Measurements from ENCODE around the gene ACIN1.

Gene ACIN1

DNA sequence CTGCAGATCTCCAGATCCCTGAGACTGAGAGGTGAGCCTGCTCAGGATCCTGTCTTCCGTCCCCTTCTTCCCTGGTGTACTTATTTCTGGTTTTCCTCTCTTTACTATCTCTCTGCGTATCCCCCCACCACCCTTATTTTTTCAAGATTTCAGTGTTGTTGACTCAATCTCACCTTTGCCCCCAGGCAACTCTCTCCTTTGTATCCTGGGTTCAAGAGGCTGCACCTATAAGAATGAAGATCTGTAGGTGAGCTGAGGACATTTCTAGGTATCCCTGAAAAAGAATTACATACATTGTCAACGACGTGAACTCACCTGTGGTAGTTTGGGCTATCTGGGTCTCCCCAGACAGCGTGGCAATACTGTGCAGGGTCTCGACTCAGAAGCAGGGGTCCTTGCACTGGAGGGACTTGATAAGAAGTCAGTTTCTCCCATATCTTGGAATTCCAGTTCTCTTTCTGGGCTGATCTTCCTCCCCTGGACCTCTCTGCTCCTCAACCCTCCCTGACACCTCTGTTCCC is 9.2 kb upstream of the ACIN1 start:
- DNase-seq, result no peak

DNA sequence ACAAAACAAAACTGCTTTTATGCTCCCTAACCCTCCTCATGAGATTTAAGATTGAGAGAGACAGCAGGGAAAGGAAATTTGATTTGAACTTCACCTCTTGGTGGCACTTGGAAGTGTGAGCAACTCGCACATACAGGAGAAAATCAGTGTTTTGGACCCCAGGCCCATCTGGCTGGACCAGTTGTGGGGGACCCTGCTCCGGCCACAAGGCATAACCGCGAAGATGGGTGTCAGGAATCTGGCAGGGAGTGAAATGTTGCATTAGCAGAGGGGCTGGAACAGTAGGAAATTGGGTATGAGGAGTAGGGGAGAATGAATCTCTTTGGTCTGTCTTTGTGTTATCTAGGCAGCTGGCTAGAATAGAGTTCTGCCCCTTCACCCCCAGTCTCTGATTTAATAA is 8.6 kb upstream of the ACIN1 start:
- DNase-seq, result no peak

DNA sequence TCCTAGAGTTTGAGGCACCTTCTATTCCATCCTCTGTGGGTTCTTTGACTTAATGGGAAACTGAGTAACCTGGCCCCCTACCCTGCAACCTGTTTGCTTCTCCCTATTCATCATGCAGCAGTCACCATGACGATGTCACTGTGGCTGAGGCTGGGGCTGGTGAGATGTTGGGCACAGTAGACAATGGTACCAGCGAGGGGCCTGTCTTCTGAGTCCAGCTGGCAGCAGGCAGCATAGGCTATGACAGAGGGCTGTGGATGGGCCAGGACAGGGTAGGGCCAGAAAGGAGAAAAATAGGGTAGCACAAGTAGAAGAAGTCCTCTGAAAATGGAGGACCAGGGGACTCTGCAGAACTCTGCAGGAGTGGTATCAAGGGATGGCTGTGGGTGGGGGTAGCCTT is 7.9 kb upstream of the ACIN1 start:
- DNase-seq, result no peak

DNA sequence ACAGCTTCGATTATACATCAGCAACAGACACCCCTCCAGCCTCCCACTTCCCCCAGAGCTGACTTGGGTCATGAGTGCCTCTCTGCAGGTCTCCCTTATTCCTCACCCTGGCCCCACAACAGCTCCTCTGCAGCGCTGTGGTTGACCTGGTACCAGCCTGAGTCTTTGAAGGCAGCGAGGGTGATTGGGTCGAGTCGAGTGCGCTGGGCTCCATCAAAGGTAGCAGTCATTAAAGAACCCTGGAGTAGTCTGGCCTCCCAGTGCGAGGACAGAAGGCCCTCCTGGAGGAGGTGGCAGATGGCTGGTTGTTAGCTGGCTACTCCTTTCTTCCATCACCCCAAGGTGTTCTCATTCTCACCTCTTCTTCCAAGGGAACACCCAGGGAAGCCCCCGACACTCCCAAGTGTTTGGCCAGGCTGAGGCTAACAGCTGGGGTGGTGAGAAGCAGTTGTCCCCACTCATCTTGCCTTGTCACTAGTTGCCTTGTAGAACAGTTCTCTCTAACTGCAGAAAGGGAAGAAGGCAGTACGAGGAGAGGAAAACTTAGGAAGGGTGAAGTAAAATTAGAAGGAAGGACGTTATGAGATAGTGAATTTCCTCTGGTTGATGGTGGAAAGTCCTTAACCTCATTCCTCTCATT is 7.2 kb upstream of the ACIN1 start:
- no peak for DNase-seq

DNA sequence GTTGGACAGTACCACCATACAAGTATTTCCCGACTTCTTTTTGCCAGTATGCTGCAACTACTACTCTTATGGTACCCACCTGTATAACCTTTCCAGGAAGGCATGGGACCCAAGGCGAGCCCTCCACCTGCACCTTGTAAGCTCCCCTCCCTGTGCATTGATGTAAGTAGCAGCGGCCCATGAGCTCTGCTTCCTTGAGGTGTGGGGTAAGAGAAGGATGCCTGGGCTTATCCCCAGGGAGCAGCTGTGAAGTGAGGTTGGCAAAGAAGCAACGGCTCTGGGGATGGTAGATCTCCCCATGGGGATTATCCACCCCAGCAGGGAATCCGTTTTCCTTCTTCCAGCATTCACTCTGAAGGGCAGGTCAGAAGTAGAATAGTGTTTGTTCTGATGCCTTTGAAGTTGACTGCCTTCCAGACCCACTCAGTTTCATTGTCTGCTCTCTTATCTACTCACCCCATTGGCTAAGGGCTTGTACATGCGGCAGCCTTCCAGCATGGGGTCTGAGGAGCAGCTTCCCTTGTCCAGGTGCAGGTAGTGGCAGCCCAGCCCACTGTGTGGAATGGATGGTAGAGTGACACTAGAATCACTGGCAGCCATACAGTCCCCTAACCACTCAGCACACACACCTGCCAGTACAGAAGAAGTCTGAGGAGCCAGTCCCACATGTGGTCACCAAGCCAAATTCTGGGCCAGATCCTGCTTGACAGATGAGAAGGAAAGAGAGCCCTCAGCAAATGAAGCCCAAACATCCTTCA is 6.5 kb upstream of the ACIN1 start:
- DNase-seq, result no peak

DNA sequence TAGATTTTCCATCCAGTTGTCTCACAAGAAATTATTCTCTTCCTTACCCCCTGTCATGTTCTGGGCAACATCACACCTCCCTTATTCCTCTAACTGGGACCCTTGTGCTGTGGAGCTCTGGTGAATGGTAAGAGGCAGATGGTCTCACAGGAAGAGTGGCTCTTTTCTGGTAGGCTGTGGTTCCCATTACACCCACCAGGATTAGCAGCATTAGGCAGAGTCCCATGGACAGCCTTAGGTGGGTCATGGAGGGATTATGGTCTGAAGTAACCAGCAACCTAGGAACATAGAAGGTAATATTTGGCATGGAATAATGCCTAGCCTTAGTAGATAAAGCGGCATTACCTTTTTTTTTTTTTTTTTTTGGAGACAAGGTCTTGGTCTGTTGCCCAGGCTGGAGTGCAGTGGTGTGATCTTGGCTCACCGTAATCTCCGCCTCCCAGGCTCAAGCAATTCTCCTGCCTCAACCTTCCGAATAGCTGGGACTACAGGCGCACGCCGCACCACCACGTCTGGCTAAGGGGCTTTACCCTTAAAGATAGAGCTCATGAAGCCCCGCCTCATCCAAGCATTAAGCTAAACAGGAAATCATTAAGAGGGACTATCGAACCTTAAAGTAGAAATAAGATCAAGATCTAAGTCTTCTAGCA is 4.4 kb upstream of the ACIN1 start:
- DNase-seq, result no peak

DNA sequence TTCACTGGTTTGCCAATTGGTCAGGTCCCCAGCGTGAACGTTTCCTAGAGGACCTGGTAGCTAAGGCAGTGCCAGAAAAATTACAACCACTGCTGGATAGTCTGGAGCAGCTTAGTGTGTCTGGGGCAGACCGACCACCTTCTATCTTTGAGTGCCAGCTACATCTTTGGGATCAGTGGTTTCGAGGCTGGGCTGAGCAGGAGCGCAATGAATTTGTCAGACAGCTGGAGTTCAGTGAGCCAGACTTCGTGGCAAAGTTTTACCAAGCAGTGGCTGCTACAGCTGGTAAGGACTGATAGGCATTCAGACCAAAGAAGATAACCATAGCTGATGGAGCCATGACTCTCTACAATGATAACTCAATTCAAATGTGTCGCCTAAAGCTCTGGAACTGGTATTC is 2.9 kb upstream of the ACIN1 start:
- DNase-seq, result no peak

DNA sequence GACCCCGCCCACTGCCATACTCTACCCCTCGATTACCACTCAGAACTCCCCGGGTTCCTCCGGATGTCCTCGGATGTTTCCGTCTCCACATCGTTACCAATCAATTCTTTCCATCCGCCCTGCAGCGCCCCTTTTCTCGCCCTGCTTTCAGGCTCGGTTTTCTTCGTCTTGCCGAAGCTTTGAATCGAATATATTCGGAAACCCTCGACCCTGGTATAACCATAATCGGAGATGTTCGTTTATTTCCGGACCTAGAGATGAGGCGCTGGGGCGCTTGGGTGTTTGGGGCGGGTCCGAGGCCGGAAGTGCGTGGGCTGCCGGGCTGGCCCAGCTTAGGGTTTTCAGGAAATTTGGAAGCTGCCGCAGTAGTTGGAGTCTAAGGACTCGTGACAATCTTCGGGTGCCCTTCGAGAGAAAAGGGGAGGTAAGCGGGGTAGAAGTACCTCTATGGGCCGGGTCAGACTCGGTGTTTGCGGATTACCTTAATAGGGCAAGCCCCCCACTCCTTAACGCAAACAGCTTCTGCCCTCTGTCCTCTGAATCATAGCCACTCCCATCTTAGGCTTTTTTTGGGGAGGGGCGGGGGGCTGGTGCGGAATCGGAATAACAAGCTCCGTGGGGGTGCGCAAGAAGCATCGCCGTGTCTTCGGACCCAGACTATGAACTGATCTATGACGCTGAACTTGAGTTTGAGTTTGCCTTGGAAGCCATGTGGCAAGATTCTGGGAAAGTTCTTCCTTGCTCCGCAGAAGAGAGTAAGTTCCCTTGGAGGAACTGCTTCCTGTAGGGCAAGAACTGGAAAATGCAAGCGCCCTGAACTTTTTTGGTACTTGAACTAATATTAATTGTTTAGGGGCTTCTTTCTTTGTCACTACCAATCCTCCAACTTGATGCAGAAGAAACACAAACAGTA is 516 bp upstream of the ACIN1 start, which contains the start of gene C14orf119:
Gene C14orf119 (plus strand): TSS at position 310 of the 913 bp plus-strand sequence. CDS start 2,154 bp downstream, outside the sequence.
- DNase-seq, result peak in 1 of 2 donors; percentile 99

DNA sequence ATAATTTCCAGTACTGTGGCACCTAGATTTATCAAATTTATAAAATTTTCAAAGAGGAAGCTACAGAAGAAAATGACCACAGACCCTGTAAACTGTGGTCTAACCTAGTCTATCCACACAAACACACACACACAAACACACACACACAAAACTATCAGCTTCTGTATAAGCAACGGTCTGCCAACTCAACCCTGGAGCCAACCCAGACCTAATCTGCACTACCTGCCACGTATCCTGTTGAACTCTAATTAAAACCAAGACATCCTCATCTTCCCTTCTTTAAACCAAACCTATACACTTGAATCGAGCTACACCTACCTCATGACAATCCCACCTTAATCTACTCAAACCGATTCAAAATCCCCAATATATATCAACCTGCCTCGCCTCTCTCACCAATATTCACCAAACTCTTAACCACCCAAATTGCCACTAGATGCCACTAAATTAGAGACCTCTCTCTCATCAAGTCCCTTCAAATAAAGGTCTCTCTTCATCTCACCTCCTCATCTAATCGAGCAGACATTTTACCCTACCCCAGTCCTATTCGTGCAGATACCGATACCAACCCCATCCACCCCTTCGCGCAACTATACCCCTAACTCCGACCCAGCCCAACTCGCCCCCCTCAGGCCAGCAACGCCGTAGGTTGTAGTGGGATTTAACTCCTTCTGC is 808 bp downstream of the ACIN1 start:
- DNase-seq, result no peak

DNA sequence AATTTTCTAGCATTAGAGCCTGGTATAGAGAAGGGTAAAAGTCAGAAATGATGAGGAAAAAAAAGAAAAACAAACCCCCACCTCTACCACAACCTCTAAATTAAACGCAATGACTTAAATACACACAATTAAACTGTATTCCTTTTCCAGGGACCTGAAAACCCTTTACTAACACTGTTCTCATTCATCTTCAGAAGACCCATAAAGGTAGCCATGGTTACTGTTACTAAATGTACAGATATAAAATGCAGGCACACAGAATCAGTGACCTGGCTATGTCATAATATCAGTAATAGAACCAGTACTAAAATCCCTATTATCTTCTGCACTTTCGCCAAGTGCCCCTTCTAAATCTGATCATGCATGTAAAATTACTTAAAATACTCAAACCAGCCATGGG is 1.4 kb downstream of the ACIN1 start:
- DNase-seq, result no peak

DNA sequence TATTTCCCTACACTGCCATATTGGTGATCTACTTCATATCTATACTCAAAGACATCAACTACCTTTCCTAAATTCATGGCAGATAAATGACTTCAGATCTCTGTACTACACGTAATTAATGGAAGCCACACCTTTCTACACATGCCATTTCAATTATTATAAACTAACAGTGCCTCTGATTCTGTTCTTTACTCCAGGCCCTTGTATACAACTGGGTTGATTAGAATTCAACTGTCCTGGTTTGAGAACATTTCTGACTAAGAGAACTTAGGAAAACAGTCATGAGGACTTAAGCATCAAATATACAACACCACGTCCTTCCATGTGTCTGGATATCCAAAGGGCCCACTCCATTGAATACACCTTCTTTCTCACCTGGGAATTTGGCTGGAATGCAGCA is 1.8 kb downstream of the ACIN1 start:
- no peak for DNase-seq

DNA sequence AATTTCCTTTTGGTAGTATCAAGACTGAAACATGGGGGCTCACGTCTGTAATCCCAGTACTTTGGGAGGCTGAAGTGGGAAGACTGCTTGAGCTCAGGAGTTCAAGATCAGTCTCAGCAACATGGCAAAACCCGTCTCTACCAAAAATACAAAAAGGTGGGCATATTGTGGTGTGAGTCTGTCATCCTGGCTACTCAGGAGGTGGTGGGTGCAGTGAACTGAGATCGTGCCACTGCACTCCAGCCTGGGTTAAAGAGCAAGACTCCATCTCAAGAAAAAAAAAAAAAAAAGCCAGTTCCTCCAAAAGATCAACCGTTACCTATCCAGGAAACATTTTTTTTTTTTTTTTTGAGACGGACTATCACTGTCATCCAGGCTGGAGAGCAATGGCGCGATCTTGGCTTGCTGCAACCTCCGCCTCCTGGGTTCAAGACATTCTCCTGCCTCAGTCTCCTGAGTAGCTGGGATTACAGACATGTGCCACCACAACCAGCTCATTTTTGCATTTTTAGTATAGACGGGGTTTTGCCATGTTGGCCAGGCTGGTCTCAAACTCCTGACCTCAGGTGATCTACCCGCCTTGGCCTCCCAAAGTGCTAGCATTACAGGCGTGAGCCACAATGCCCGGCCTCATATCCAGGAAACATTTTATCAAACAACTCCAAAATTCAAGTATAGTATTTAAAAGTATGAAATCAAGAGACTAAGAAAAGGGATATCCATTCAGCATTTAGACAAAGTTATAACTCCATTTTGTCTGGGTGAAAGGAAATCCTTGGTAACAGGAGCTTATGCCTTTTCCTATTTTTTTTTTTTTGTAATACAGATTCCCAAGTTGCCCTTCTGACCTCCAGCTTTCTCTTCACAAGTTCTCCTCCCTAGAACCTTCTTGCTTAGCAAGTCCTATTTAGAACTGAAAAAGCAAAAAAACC is 3.4 kb downstream of the ACIN1 start:
- DNase-seq, result no peak

DNA sequence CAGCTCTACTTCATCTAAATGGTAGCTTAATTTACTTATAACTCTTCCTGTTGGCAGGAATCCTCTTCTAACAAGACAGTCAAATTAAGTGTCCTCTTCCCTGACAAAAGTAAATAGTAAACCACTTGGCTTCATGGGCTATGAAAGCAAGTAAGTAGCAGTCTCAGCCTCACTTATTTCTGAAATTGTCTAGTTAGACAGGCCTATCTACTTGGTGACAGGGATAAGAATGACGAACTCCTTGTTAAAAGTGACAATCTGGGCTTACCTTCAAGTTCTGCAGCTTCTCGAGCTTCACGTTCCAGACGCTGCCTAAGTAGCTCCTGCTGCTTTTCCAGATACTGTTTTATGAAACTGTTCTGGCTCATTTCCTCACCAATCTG is 4.7 kb downstream of the ACIN1 start:
- no peak for DNase-seq

DNA sequence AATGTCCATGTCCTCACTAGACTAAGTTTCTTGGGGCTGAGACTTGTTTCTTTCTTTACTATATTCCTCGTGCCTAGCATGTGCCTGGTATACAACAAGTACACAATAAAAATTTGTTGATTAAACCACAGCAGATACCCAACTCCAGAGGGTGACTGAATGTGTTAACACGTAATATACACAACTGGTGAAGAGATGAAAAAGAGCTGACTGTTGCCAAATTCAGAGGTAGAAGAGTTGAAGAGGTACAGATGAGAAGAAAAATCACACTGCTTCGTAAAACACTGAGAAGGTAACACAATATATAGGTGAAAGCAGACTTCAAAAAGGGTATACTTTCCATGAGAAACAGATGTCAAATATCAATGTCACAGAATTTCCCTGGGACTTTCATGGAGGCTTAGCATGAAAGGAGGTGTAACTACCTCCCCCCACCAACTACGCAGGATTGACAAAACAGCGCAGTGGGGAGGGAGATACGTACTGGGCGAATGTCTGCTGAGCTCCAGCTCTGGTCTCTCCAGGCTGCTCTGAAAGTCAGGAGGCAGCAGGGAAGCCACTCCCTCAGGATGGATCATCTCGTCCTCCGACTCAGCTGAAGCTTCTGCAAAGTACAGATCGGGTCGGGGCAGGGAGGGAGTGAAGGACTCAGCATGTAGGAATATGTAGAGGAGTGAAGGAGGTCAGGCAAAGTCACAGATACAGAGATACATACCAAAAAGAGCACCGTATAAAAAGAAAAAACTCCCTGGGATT is 5.3 kb downstream of the ACIN1 start:
- no peak for DNase-seq

DNA sequence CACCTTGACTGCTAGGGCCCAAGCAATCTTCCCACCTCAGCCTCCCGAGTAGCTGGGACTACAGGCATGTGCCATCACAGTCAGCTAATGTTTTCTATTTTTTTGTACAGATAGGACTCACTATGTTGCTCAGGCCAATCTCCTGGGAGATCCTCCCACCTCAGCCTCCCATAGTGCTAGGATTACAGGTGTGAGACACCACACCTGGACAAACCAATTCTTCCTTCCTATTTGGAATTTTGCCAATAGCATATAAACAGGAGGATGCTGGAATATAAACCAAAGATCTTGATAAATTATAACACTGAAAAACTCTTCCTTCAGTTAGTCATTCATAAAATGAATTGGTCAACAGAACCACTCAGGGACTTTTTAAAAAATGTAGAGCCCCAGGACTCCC is 8.4 kb downstream of the ACIN1 start:
- no peak for DNase-seq

DNA sequence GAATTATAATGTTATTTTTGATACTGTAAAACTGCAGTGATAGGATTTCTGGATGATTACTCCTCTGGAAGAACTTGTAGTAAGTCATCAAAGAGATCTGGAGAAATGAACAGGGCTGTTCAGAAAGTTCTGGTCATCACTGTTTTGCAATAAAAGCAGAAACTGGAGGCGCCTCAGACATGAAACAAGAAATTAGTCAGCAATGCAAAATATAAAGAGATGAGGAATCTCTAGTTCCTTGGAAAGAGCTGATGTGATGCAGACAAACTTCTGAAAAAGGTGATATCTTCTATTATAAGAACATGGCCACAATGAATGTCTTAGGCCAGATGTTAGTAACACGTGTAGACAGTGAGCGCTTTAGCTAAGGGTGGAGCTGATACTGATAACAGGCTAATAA is 9.5 kb downstream of the ACIN1 start:
- no peak for DNase-seq

DNA sequence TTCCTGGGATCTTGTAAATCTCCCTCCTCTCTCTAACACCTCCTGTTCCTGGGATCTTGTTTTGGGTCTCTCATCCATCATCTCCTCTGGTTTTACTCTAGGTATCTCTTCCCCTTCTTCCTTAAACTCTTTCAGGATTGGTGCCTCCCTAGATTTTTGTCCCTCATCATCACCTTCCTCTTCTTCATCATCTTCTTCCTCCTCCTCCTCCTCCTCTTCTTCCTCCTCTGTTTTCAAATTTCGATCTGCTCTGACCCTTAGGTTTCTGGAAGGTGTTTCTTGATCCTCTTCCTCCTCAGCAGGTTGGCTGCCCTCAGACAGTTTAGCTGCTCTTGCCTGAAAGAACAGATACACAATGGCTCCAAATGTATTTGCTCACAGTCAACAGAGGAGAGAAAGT is 14.5 kb downstream of the ACIN1 start:
- no peak for DNase-seq

DNA sequence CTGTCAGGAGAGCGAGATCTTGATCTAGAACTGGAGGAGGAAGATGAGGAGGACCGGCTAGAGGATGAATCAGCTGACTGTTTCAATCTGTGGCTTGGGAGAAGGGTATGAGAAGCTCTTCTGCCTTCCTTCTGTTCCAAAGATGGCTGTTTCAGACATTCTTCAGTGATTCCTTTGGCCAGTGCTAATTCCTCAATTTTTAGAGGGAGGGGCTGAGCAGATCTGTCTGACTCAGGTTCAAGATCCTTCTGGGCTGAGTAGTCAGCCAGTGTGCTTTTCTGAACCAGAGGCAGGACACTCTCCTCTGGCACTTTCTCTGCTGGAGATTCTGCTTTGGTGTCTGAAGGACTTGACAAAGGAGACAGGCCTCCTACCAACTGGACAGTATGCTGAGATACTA is 15.2 kb downstream of the ACIN1 start:
- no peak for DNase-seq

DNA sequence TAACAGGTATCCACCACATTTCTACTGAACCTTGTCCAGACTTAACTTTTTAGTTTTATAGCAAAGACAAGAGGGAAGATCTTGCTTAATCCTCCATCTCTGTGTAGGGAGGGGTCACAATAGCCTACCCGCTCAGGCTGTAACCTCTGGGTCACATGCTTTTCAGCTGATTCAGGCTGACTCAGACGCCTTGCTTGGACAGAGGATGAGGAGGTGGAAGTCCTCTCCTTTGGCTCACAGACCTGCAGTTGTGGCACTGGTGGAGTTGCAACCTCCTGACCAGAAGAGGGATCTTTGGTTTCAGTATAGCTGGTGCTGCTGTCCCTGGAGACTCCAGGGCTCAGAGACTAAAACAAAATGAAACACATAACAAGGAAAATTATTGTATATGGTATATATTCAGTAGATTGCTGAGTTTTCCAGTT is 16.2 kb downstream of the ACIN1 start:
- no peak for DNase-seq

DNA sequence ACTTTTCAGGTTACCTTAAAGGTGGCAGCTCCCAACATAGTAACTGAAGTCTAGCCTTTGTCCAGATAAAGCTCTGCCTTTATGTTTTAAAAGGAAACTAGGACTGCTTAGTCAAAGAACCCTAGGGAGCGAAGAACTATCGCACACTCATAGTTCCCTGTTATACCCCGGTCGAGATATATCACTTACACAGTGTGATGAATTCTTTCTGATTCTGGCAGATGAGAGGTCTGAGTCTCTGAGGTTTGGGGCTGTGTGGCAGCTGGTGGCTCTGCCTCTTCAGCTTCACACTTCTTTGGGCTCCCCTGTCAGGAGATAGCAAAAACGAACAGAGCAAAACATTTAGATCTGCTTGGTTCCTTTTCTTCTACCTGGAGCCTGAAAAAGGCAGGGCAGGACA is 17.0 kb downstream of the ACIN1 start:
- no peak for DNase-seq
